Esophagus squamous epithelium (tissue), 5 donors: ENCODE data around the gene ARHGEF33. TPM values are rescaled to one million over a fixed set of nuclear protein-coding genes. Genes with fewer than 3 reads are reported as not detected.

Experiments
- DNase-seq: peaks from one replicate; lab custom pipeline; 2025; lab: John Stamatoyannopoulos, UW
- H3K27ac ChIP-seq, 4 donors: fragments of 200-600 bp; sonication (generic); one replicate each; pipeline ENCODE4 v1.5.1; 2016 to 2019; ENCODE audit warnings: mild to moderate bottlenecking in 1 of 4
- H3K27me3 ChIP-seq, 4 donors: fragments of 200-600 bp; sonication (generic); 1 replicate in 3 of 4; 2 replicates in 1 of 4; pipeline versions ENCODE4 v1.5.1 to v1.6.0; 2017 to 2021; ENCODE audit warnings: antibody characterized with exemption in 1 of 4
- H3K36me3 ChIP-seq, 3 donors: fragments of 200-600 bp; sonication (generic); one replicate each; pipeline ENCODE4 v1.5.1; 2016 to 2019
- H3K4me1 ChIP-seq, 3 donors: fragments of 200-600 bp; sonication (generic); one replicate each; pipeline ENCODE4 v1.5.1; 2017 to 2019
- H3K4me3 ChIP-seq, 4 donors: fragments of 200-600 bp; sonication (generic); 1 replicate in 3 of 4; 2 replicates in 1 of 4; pipeline ENCODE4 v1.5.1; 2016 to 2019; ENCODE audit warnings: mild to moderate bottlenecking in 2 of 4, moderate library complexity in 1 of 4
- H3K9me3 ChIP-seq, 3 donors: fragments of 200-600 bp; sonication (generic); one replicate each; pipeline ENCODE4 v1.5.1; 2016 to 2019
- CTCF ChIP-seq, 6 experiments: fragments of 450-650 bp in 4 of 6; fragments of 200-600 bp in 2 of 6; sonication (generic) in 2 of 6; IDR thresholded peaks; one replicate each; pipeline ENCODE4 v1.5.1; 2016 to 2019; ENCODE audit warnings: antibody characterized with exemption in 6 of 6, mild to moderate bottlenecking in 4 of 6, moderate library complexity in 4 of 6
- POLR2A ChIP-seq, 4 donors: fragments of 450-650 bp; IDR thresholded peaks; one replicate each; pipeline ENCODE4 v1.6.1; 2017; ENCODE audit warnings: antibody characterized with exemption in 4 of 4, mild to moderate bottlenecking in 4 of 4, moderate library complexity in 3 of 4
- WGBS, 2 donors: methylation state at CpG; one replicate each; pipeline ENCODE4 v1.1.5; 2018; 5-methylcytosine and 5-hydroxymethylcytosine counted together
- intact Hi-C: fragments of 100-400 bp; cut with DNase I; formaldehyde crosslinking; loops from one replicate; pipeline ENCODE4 v1.15.0; 2022
- small RNA-seq, 4 donors: library from RNA; depleted of rRNA; stranded (forward); fragments of <200 nt; gene quantifications; one replicate each; pipeline ENCODE3, GENCODE V24; 2016
- total RNA-seq, 4 donors: library from RNA; depleted of rRNA; stranded (reverse); fragments of >200 nt; gene quantifications; one replicate each; pipeline ENCODE4 v1.1.0, GENCODE V29; 2016
- donor health status: DM: yes; HTN: yes; CAD: no.

ARHGEF33 gene
- total RNA-seq, 4 donors from 2014 or later = 0.04 to 0.49 (median 0.35) TPM

GRCh38 chr2:39022642-39023235 lies 133.1 kb downstream of the ARHGEF33 start:
- Histone ChIP-seq H3K36me3 (peaks cover 0 to 27% (median 4%) of the 10 kb centered on the region in 3 donors), H3K27ac (peak overlapping the region in 1 of 4 donors; percentile 39), H3K4me3 (peak overlapping the region in 2 of 4 donors; percentile 9 to 21), H3K4me1 (peaks cover 0 to 3% (median 0%) of the 10 kb centered on the region in 3 donors), H3K9me3 (no peaks in the 10 kb centered on the region), H3K27me3 (no peaks in the 10 kb centered on the region)
- DNase-seq = no peak
- intact Hi-C loops = no loop called here
- no peak for TF ChIP-seq CTCF (IDR thresholded peaks at IDR 0.05)
- no peak for TF ChIP-seq POLR2A (IDR thresholded peaks at IDR 0.05)
- WGBS, 2 donors = 80 to 82% methylated on average over 6 of the region's 6 CpGs

DNA sequence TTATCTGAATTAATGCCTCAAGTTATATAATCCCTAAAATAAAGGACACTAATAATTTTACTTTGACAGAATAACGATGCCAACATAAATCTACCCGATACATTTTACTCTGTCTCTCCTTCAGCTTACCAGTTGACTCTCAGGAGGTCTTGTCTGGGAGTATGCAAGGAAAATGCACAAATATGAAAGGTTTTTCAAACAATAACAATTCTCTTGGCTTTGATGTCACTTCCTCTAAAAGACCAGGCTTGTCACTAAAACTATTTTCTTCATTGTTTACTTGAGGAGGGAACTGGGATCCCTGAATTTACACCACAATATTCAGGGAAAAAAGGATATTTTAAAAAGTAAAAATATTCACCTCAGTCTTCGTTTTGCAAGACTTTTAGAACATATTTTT lies 134.0 kb downstream of the ARHGEF33 start:
- TF ChIP-seq CTCF (IDR thresholded peaks at IDR 0.05) (no peak), POLR2A (IDR thresholded peaks at IDR 0.05) (no peak)
- intact Hi-C loops = no loop called here

DNA sequence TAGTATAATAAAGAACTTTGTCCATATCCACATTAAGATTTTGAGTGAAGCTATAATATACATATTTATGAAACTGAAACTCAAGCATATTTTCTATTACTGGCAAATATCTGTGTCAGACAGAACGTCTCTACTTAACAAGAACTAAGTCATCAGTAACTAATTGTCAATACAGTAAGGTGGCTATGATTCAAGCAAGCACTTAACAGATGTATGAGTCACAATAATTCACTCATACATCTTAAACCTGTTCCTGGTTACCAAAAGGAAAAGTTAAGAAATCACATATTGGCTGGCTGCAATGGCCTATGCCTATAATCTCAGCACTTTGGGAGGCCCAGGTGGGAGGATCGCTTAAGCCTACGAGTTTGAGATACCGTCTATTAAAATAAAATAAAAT lies 135.2 kb downstream of the ARHGEF33 start:
- intact Hi-C loops = no loop called here
- Histone ChIP-seq H3K4me1 (peaks cover 0 to 3% (median 0%) of the 10 kb centered on the region in 3 donors), H3K4me3 (no peak overlapping the region), H3K9me3 (no peaks in the 10 kb centered on the region), H3K27me3 (no peaks in the 10 kb centered on the region), H3K36me3 (peaks cover 0 to 39% (median 4%) of the 10 kb centered on the region in 3 donors), H3K27ac (no peak overlapping the region)
- TF ChIP-seq POLR2A (IDR thresholded peaks at IDR 0.05) (no peak), CTCF (IDR thresholded peaks at IDR 0.05) (no peak)
- WGBS, 2 donors = 72 to 77% methylated on average over 4 of the region's 4 CpGs
- no peak for DNase-seq

More for the DNA sequence above, 134.0 kb downstream of the ARHGEF33 start:
- Histone ChIP-seq H3K4me3 (no peak overlapping the region), H3K9me3 (no peaks in the 10 kb centered on the region), H3K27ac (peak overlapping the region in 1 of 4 donors; percentile 4), H3K27me3 (no peaks in the 10 kb centered on the region), H3K36me3 (peaks cover 0 to 36% (median 4%) of the 10 kb centered on the region in 3 donors), H3K4me1 (peaks cover 0 to 3% (median 0%) of the 10 kb centered on the region in 3 donors)
- DNase-seq = no peak
- 67 to 75% methylated on average over 3 of the region's 3 CpGs for WGBS, 2 donors

Small RNA genes lying within 50 kb of the gene (small RNA-seq; reads per million reads assigned to genes)
- gene RN7SL96P (0 reads per million in 4 donors), gene RNU6-851P (0 reads per million in 4 donors)

Other genes starting within 250 kb of the ARHGEF33 start
- gene GALM, start 223.8 kb upstream of the ARHGEF33 start, total RNA-seq = 10 to 100 TPM in 1 of 4 donors, 1 to 10 TPM in 3; 2.6 to 10.5 (median 4.8) TPM
- gene SRSF7, start 138.5 kb upstream of the ARHGEF33 start, total RNA-seq = 100 to 1,000 TPM in 2 of 4 donors, 10 to 100 TPM in 2; 57.0 to 127 (median 103) TPM
- 1 to 10 TPM; 3.7 to 7.2 (median 4.9) TPM for gene GEMIN6, start 111.7 kb upstream of the ARHGEF33 start, total RNA-seq
- gene DHX57, start 13.9 kb upstream of the ARHGEF33 start, total RNA-seq = 10 to 100 TPM in 2 of 4 donors, 1 to 10 TPM in 2; 7.1 to 13.5 (median 10.1) TPM
- gene MORN2, start 13.9 kb upstream of the ARHGEF33 start, total RNA-seq = 10 to 100 TPM in 2 of 4 donors, 1 to 10 TPM in 2; 6.1 to 14.9 (median 10.6) TPM
- gene SOS1, start 231.2 kb downstream of the ARHGEF33 start, total RNA-seq = 10 to 100 TPM; 15.1 to 48.2 (median 27.8) TPM